GM20431 (cell line): Measurements from ENCODE around the gene DUOXA2.
"Not testable (repeated sequence)": the region's sequence is repeated elsewhere in the genome, so short reads cannot be mapped to it uniquely, and the experiment has no call there.

Experiments
- in situ Hi-C: fragments of 300-500 bp; cut with MseI, MboI; formaldehyde crosslinking; loops from one replicate; pipeline ENCODE4 v1.15.0; 2020; ENCODE audit warnings: low sequenced_read_pairs; ENCODE audit not compliant: unreplicated experiment

DUOXA2 gene

DNA sequence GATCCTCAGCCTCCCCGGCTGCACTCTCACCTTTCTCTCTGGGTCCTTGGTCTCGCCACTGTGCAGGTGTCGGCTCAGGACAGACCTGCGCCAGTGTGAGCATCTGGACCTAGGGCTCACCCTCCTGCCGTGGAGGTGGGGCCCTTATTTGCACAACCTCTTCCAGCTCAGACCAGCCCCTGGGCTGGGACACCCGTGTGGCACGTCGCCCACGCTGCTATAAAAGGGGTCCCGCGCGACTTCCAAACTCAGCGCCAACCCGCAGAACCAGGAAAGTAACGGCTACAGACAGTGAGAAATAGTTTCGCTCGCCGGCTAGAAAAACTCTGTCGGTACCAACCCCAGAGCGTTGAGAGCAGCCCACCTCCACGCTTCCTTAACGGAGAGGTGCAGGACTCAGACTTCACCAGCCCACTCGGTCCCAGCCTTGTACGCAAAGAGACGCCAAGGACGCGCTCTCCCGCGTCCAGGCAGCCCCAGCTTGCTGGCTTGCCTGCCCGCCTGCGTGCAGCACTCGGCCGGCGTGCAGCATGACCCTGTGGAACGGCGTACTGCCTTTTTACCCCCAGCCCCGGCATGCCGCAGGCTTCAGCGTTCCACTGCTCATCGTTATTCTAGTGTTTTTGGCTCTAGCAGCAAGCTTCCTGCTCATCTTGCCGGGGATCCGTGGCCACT is at the start of gene DUOXA2, which contains the start of gene DUOX2:
Gene DUOXA2 (plus strand): TSS at position 251 of the 675 bp plus-strand sequence. CDS start 280 bp downstream, at position 531.
Gene DUOX2 (minus strand): TSS at position 97 of the 675 bp plus-strand sequence. CDS start 761 bp downstream, outside the sequence.
- in situ Hi-C loops = no loop called here

DNA sequence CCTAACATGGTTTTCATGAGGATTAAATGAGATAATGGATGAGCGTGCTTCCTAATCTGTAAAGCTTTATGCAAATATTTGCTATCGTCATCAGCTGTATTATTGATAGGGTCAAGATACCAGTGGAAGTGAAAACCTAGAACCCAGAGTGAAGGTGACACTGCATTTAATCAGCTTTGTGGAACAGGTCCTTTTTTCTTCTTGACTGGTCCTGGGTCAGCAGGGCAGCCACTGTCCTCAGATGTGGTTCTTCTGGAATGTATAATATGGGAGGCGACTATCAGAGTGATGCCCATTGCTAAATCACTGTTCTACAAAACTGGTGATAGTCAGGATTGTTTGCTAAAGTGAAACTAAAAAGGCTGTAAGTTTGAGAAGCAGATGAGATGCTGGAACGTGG is 49.7 kb upstream of the DUOXA2 start:
- in situ Hi-C loops = no loop called here

- in situ Hi-C loops = not testable (repeated sequence)
Measured at GRCh38 chr15:45069942-45070360, 44.2 kb upstream of the DUOXA2 start.

DNA sequence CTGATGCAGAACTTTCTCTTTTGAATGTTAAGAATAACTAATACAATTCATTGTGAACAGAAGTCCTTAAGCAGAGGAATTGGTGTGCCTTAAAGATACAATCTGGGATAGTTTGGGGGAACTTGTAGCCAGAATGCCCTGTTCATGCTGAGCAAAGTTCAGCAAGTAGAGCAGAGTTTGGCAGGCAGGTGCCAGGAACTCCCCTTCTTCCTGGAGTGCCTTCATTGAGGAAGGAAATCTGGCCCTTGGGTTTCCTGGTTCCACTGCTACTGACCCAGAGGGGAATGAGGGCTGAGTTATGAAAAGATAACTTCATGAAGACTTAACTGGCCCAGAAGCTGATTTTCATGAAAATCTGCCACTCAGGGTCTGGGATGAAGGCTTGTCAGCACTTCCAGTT is 40.5 kb upstream of the DUOXA2 start:
- in situ Hi-C loops = not testable (repeated sequence)

- in situ Hi-C loops = not testable (repeated sequence)
Measured at GRCh38 chr15:45075440-45076320, 38.4 kb upstream of the DUOXA2 start.

- in situ Hi-C loops = not testable (repeated sequence)
Measured at GRCh38 chr15:45077391-45077790, 36.7 kb upstream of the DUOXA2 start.

- in situ Hi-C loops = not testable (repeated sequence)
Measured at GRCh38 chr15:45079201-45079600, 34.9 kb upstream of the DUOXA2 start.

GRCh38 chr15:45079628-45080246 is 34.4 kb upstream of the DUOXA2 start:
- in situ Hi-C loops = not testable (repeated sequence)

DNA sequence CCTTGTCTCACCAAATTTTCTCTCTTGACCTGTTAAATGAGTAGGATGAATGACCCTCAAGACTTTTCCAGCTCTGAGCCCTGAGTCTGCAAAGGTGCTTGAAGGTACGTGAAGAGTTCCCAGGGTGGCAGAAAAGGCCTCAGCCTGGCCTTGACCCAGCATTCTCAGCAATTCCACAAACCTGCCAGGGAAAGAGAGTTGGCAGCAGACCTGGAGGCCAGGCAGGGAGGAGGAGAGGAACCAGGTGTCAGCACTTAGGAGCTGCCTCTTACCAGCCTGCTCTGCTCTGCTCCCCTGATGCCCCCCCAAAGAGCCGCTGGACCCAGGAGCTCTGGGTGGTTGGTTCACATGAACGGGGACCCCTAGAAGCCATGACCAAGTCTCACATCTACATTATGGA is 33.5 kb upstream of the DUOXA2 start:
- in situ Hi-C loops = not testable (repeated sequence)

DNA sequence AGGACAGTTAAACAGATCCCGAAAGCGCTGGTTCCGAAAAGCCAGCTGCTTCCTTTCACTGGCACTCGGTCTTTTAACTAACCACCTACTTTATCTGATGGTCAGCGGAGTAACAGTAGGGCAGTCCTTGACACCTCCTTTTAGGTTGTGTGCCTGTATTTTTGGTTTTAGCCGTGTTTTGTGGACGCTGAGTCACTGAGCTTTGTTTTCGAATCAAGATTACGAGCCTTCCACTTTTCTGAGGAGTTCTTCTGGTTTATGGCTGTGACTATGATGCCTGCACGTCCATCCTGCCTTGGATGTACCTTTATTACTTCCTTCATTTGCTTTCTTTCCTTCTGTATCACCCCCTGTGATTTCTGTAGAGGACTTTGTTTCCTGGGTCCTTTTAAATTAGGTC is 31.7 kb upstream of the DUOXA2 start:
- in situ Hi-C loops = not testable (repeated sequence)

DNA sequence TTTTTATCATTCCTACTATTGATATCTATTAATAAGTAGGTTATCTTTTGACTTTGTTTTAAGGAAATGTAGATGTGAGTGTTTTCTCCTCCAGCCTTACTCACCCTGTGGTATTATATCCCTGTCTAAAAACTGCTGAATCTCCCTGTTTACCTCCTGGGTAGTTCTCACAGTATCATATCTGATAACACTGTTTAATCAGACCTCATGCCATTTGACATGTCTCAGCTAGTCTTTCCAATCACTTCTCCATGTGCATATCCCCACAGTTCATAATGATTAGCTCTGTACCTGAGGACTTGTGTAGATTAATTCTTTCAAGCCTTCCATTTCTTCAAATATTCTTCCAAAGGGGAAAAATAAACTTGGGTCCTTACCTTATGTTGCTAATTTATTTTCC is 30.9 kb upstream of the DUOXA2 start:
- in situ Hi-C loops = no loop called here

- in situ Hi-C loops = no loop called here
Measured at GRCh38 chr15:45084163-45084562, 30.0 kb upstream of the DUOXA2 start.

DNA sequence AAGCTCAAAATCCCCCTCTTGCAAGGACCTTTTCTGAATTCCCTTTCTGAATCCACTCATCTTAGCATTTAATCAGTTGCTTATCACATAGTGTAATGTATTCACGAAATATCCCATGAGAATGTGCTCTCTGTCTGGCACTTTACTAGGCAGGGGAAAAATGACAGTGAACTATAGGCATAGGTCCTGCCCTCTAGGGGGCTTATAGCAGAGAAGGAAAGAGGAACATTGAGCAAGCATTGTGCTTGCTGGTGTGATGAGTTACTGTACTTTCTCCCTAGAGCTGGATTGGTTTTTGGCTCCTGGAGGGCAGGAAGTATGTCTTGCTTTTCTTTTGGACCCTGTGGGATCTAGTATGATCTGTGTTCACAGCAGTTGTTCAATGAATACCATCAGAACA is 26.6 kb upstream of the DUOXA2 start:
- in situ Hi-C loops = no loop called here

- in situ Hi-C loops = no loop called here
Measured at GRCh38 chr15:45088801-45089711, 25.1 kb upstream of the DUOXA2 start.

GRCh38 chr15:45089712-45090373 is 24.3 kb upstream of the DUOXA2 start:
- in situ Hi-C loops = no loop called here

DNA sequence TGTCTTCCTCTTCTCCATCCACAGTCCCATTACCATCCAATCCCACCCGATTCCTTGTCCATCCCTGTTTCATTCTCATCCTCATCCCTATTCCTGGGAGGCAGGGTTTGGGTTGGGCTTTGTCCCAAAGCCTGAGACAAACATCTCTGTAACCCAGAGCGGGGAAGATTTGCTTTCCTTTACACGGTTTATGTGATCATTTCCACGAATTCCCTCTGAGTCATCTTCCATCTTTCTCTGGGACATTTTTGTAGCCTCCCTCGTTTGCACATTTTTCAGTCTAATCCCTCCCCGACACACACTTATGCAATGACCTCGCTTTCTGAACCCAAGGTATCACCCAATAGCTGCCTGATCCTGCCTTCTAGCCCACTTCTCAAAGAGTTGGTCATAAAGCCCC is 23.0 kb upstream of the DUOXA2 start:
- in situ Hi-C loops = no loop called here

GRCh38 chr15:45091576-45091975 is 22.6 kb upstream of the DUOXA2 start:
- in situ Hi-C loops = no loop called here

DNA sequence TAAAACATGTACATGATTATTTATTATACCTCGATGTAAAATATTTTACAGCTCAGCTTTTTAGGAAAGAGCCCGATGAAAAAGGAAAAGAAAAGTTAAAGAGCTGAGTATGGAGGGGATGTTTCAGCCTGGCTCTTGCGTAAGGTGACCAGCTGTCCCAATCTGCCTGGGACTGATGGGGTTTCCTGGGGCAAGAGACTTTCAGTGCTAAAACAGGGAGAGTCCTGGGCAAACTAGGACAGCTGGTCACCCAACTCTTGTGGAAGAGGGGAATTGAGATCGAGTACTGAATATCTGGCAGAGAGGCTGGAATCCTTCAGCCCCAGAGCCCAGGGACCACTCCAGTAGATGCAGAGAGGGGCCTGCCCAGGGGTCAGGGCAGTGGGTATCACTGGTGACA is 21.1 kb upstream of the DUOXA2 start:
- in situ Hi-C loops = no loop called here

DNA sequence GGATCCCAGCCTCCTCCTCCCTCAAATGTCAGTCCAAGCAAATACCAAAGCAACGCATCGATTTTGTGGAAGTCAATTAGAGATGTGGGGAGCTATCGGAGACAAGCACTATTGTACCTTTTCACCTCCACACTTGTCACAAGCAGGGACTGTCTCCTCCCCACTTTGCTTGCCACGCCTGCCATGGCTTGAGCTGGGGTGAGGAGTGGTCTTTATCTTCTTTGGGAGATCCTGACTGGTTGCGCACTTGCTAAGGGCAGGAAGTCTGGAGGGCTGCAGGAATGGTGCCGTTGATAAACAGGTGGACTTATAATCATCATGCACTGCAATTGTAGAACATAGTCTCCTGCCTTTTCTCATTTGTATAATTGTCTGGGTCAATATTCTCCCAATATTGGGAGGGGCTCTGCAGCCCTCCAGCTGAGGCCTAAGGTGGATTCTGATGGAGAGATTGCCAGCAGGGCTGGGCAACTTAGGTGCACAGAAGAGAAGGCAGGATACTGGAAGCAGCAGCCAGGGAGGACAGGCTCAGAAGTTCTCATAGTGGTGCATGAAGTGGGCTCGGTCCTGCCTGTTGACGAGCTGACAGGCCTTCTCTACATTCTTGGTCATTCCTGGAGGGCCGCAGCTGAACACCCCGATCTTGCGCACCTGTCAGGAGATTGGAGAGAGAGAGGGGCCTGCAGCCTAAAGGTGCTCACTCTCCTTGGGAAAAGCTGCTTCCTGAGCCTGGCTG is 20.3 kb upstream of the DUOXA2 start:
- in situ Hi-C loops = no loop called here
